DOHH2 (cell line): ENCODE data around the gene APOL4.
"Not testable (repeated sequence)": the region's sequence is repeated elsewhere in the genome, so short reads cannot be mapped to it uniquely, and the experiment has no call there.

ENCODE experiments used
- H3F3A ChIP-seq: fragments of 200-600 bp; sonication (generic), shearing (Covaris generic); 2 replicates; pipeline ENCODE4 v1.6.0; 2016; ENCODE audit warnings: antibody characterized with exemption, mild to moderate bottlenecking; ENCODE audit not compliant: control insufficient read depth, insufficient read depth
- H3K27ac ChIP-seq: fragments of 200-600 bp; sonication (generic); 2 replicates; pipeline ENCODE4 v1.5.1; 2014; ENCODE audit warnings: low read depth, mild to moderate bottlenecking, low read length, moderate library complexity
- H3K27me3 ChIP-seq: fragments of 200-600 bp; sonication (generic); 2 replicates; pipeline ENCODE4 v1.6.1; 2014; ENCODE audit warnings: mild to moderate bottlenecking, low read length, mixed read lengths; ENCODE audit not compliant: control insufficient read depth
- H3K36me3 ChIP-seq: fragments of 200-600 bp; sonication (generic); 2 replicates; pipeline ENCODE4 v1.6.1; 2014; ENCODE audit warnings: mild to moderate bottlenecking, low read length, moderate library complexity, mixed read lengths; ENCODE audit not compliant: control insufficient read depth
- H3K4me1 ChIP-seq: fragments of 200-600 bp; sonication (generic); 2 replicates; pipeline ENCODE4 v1.6.1; 2014; ENCODE audit warnings: mild to moderate bottlenecking, low read length, mixed read lengths; ENCODE audit not compliant: control insufficient read depth
- H3K4me2 ChIP-seq: fragments of 200-600 bp; sonication (generic); 2 replicates; pipeline ENCODE4 v1.6.0; 2014; ENCODE audit warnings: mild to moderate bottlenecking, low read length, moderate library complexity
- H3K4me3 ChIP-seq: fragments of 200-600 bp; sonication (generic); 2 replicates; pipeline ENCODE4 v1.5.1; 2014; ENCODE audit warnings: mild to moderate bottlenecking, low read length, mixed read lengths
- H3K79me2 ChIP-seq: fragments of 200-600 bp; sonication (generic); 2 replicates; pipeline ENCODE4 v1.6.1; 2014; ENCODE audit warnings: mild to moderate bottlenecking, low read length, mixed read lengths; ENCODE audit not compliant: control insufficient read depth
- H3K9me2 ChIP-seq: fragments of 200-600 bp; sonication (generic); replicated peaks from 2 replicates; pipeline ENCODE4 v1.6.1; 2014; ENCODE audit warnings: mild to moderate bottlenecking, low read length, mixed read lengths; ENCODE audit not compliant: control insufficient read depth
- H3K9me3 ChIP-seq: fragments of 200-600 bp; sonication (generic); 2 replicates; pipeline ENCODE4 v1.6.1; 2014; ENCODE audit warnings: antibody characterized with exemption, low read length, mixed read lengths; ENCODE audit not compliant: control insufficient read depth, insufficient read depth
- H4K20me1 ChIP-seq: fragments of 200-600 bp; sonication (generic); 2 replicates; pipeline ENCODE4 v1.6.0; 2014; ENCODE audit warnings: low read depth, mild to moderate bottlenecking, antibody characterized with exemption, low read length, moderate library complexity; ENCODE audit not compliant: control insufficient read depth, insufficient read depth
- EZH2phosphoT487 ChIP-seq: fragments of 200-600 bp; sonication (generic); IDR thresholded peaks from 2 replicates; pipeline ENCODE4 v1.6.1; 2017; ENCODE audit warnings: borderline replicate concordance, mild to moderate bottlenecking, antibody characterized with exemption, low read length, moderate library complexity, mixed read lengths
- TF ChIP-seq, protein P1 (sequence below): fragments of 200-600 bp; sonication (generic); IDR thresholded peaks from one replicate; pipeline ENCODE4 v1.5.1; 2014; ENCODE audit warnings: antibody characterized with exemption, mild to moderate bottlenecking, low read depth, low read length; ENCODE audit not compliant: poor library complexity, severe bottlenecking

Gene APOL4, protein sequence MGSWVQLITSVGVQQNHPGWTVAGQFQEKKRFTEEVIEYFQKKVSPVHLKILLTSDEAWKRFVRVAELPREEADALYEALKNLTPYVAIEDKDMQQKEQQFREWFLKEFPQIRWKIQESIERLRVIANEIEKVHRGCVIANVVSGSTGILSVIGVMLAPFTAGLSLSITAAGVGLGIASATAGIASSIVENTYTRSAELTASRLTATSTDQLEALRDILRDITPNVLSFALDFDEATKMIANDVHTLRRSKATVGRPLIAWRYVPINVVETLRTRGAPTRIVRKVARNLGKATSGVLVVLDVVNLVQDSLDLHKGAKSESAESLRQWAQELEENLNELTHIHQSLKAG

DNA sequence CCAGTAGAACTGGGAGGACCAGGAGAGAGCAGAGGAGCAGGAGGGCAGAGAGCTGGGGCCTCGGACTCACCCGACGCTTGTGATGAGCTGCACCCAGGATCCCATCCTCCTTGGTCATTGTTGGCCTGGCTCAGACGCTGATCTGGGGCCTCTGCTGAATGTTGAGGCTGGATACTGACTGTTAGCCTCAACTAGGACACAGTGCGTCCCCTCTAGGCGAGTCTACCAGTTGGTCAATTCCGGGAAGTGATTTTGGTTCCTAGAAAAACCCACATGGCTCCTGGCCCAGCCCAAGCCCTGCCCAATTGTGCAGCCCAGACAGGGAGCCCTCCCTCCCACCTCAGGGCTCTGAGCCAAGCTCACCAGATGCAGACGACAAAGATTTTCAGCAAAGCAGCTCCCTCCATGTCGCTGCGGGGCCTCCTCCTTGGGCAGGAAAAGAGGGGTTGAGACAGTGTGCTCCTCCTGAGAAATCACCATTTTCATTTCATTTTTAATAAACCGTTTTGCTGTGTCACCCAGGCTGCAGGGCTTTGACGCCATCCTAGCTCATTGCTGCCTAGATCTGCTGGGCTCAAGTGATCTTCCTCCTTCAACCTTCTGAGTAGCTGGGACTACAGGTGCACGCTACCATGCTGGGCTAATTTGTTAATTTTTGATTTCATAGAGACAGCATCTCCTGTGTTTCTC is at the start of gene APOL4:
Gene APOL4 (minus strand): TSS at position 180 of the 690 bp plus-strand sequence. CDS start 75 bp downstream, at position 105.
- H3K27ac ChIP-seq: no peak within 1 kb of the TSS

DNA sequence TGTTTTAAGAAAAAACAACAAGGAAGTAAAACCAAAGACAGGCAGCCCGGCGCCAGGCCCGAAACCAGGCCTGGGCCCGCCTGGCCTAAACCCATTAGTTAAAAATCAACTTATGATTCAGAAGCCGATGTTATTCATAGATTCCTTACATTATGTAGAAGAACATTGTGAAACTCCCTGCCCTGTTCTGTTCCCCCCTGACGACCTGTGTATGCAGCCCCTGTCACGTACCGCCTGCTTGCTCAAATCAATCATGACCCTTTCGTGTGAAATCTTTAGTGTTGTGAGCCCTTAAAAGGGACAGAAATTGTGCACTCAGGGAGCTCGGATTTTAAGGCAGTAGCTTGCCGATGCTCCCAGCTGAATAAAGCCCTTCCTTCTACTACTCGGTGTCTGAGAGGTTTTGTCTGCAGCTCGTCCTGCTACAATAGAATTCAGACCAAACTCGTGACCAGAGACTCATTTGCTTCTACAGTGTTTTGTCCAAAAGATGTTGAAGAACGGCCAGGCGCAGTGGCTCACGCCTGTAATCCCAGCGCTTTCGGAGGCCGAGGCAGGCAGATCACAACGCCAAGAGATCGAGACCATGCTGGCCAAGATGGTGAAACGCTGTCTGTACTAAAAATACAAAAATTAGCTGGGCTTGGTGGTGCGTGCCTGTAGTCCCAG is 48.8 kb upstream of the APOL4 start:
- H3K4me1 ChIP-seq, H3K27ac ChIP-seq, H4K20me1 ChIP-seq, H3K9me3 ChIP-seq, H3K27me3 ChIP-seq, H3F3A ChIP-seq, H3K9me2 ChIP-seq, H3K4me3 ChIP-seq, H3K36me3 ChIP-seq, H3K79me2 ChIP-seq, H3K4me2 ChIP-seq: not testable (repeated sequence)

More for the DNA sequence above, at the start of gene APOL4:
- no peak for TF ChIP-seq EZH2phosphoT487
- TF ChIP-seq, protein P1, sequence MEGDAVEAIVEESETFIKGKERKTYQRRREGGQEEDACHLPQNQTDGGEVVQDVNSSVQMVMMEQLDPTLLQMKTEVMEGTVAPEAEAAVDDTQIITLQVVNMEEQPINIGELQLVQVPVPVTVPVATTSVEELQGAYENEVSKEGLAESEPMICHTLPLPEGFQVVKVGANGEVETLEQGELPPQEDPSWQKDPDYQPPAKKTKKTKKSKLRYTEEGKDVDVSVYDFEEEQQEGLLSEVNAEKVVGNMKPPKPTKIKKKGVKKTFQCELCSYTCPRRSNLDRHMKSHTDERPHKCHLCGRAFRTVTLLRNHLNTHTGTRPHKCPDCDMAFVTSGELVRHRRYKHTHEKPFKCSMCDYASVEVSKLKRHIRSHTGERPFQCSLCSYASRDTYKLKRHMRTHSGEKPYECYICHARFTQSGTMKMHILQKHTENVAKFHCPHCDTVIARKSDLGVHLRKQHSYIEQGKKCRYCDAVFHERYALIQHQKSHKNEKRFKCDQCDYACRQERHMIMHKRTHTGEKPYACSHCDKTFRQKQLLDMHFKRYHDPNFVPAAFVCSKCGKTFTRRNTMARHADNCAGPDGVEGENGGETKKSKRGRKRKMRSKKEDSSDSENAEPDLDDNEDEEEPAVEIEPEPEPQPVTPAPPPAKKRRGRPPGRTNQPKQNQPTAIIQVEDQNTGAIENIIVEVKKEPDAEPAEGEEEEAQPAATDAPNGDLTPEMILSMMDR: no peak
- Histone ChIP-seq H3K27me3 (0 out of 2 replicates have a peak, but pooled peaks cover 1% of the 10 kb centered on the region), H3K79me2 (no peaks in the 10 kb centered on the region), H3K4me1 (peaks cover 24% of the 10 kb centered on the region), H3K4me3 (no peak within 1 kb of the TSS), H3K36me3 (no peaks in the 10 kb centered on the region), H3K9me2 (no peaks in the 10 kb centered on the region), H3K4me2 (no peak within 1 kb of the TSS), H3F3A (no peaks in the 10 kb centered on the region), H3K9me3 (no peaks in the 10 kb centered on the region), H4K20me1 (no peaks in the 10 kb centered on the region)

DNA sequence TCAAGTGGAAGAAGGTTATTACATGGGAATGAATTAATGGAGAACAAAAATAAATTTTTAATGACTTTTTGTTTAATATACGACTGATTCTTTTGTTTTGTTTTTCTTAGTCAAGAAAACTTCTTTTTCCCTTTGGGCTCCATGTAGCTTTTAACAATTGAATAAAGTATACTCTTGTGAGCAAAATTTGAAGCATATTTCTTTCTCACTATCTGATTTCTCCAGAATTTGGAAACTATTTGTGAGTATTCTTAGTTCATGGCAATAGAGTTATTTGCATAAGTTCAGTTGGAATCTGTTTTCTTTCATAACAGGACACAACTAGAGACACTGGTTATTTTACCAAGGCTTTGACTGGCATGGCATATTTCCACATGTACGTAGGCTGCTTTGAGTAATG is 47.6 kb upstream of the APOL4 start:
- H3F3A ChIP-seq: no peaks in the 10 kb centered on the region
- no peaks in the 10 kb centered on the region for H3K27me3 ChIP-seq
- no peaks in the 10 kb centered on the region for H3K36me3 ChIP-seq
- no peaks in the 10 kb centered on the region for H3K79me2 ChIP-seq
- H3K4me3 ChIP-seq: no peak overlapping the region
- H3K4me2 ChIP-seq: no peak overlapping the region
- peaks cover 5% of the 10 kb centered on the region; the same call in 1 of the 2 replicates for H3K9me3 ChIP-seq
- H3K9me2 ChIP-seq: no peaks in the 10 kb centered on the region
- TF ChIP-seq, protein P1: no peak
- TF ChIP-seq EZH2phosphoT487: no peak
- no peak overlapping the region for H3K27ac ChIP-seq
- H4K20me1 ChIP-seq: no peaks in the 10 kb centered on the region
- H3K4me1 ChIP-seq: peaks cover 7% of the 10 kb centered on the region
